ENCODE data around the gene TSTD1.
A peak's percentile ranks its signal among the peaks of the same experiment; 100 is the strongest.
"Not testable (repeated sequence)": the region's sequence is repeated elsewhere in the genome, so short reads cannot be mapped to it uniquely, and the experiment has no call there.

Gene TSTD1

GRCh38 chr1:161068306-161069234, 29.8 kb upstream of the TSTD1 start:
- DNase-seq, result peak; percentile 68 to 77

- DNase-seq, result no peak
Observed at GRCh38 chr1:161066694-161067093, 27.9 kb upstream of the TSTD1 start.

- DNase-seq, result not testable (repeated sequence)
Observed at GRCh38 chr1:161065681-161066080, 26.9 kb upstream of the TSTD1 start.

- DNase-seq, result not testable (repeated sequence)
Observed at GRCh38 chr1:161063936-161064335, 25.2 kb upstream of the TSTD1 start.

- no peak for DNase-seq
Observed at GRCh38 chr1:161061419-161061818, 22.7 kb upstream of the TSTD1 start.

- DNase-seq, result no peak
Observed at GRCh38 chr1:161059293-161059692, 20.5 kb upstream of the TSTD1 start.

GRCh38 chr1:161054805-161055204, 16.0 kb upstream of the TSTD1 start:
- DNase-seq, result no peak

GRCh38 chr1:161054232-161054631, 15.5 kb upstream of the TSTD1 start:
- DNase-seq, result no peak

GRCh38 chr1:161052899-161053298, 14.1 kb upstream of the TSTD1 start:
- no peak for DNase-seq

- no peak for DNase-seq
Observed at GRCh38 chr1:161051219-161051618, 12.5 kb upstream of the TSTD1 start.

- DNase-seq, result no peak
Observed at GRCh38 chr1:161048949-161049722, 10.4 kb upstream of the TSTD1 start.

- DNase-seq, result no peak
Observed at GRCh38 chr1:161047436-161048420, 9.0 kb upstream of the TSTD1 start.

GRCh38 chr1:161046605-161047228, 8.0 kb upstream of the TSTD1 start:
- DNase-seq, result no peak

- DNase-seq, result peak; percentile 84 to 91
Observed at GRCh38 chr1:161045736-161046604, 7.2 kb upstream of the TSTD1 start, which contains the start of gene USF1. Gene USF1, minus strand, starts transcription at chr1:161045977. Its CDS starts 2,702 bp downstream, at chr1:161043275.

GRCh38 chr1:161044908-161045735, 6.4 kb upstream of the TSTD1 start:
- DNase-seq, result peak; percentile 36 to 54

- no peak for DNase-seq
Observed at GRCh38 chr1:161044535-161044907, 5.8 kb upstream of the TSTD1 start.

- no peak for DNase-seq
Observed at GRCh38 chr1:161039546-161039945, 782 bp upstream of the TSTD1 start.

- DNase-seq, result no peak
Observed at GRCh38 chr1:161039154-161039545, 386 bp upstream of the TSTD1 start.

GRCh38 chr1:161037661-161038522, 872 bp downstream of the TSTD1 start:
- DNase-seq, result no peak

Data from stimulated activated CD4-positive, alpha-beta T cell treated with anti-CD3 and anti-CD28 coated beads, Interleukin-4, amount 100 ng/mL, for 4 hours (primary cell).